SH-SY5Y (cell line): ENCODE measurements around the gene TBX21.

Experiments
- GATA2 ChIP-seq: IDR thresholded peaks from 2 replicates; pipeline ENCODE4 v1.6.1; 2011; ENCODE audit warnings: mild to moderate bottlenecking, low read depth, low read length
- GATA3 ChIP-seq: IDR thresholded peaks from 2 replicates; pipeline ENCODE4 v1.6.1; 2011; ENCODE audit warnings: low read depth, mild to moderate bottlenecking, low read length, moderate library complexity

DNA sequence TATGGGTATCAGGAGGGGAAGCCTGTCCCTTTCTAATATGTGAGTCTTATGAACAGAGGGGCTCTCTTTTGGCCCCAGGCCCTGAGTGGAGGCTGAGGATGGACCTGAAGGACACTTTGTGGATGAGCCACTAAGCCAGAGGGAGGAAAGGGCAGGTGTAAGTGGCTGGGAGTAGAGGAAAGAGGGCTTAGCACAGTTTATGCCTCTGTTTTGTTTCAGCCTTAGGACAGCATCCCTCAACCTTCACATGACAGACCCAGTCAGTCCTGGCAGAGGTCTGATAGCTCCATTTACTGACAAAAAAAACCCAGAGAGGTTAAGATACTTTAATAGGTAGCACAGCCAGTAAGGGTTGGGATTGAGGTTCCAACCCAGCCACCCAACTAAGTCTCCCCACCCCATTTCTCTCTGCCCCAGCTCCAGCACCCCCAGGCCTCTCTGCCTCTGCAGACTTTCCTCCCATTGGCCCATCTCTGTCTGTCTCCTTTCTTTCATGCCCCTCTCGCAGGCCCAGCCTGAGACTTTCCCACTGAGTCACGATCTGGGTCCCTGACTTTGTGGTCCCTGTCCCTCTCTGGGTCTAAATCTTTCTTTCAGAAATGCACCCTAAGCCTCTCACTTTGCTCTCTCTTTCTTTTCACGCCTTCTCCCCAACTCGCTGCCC, 4.7 kb upstream of the TBX21 start:
- TF ChIP-seq GATA2 (no peak), GATA3 (no peak)
